Thymus (tissue), 11 donors: ENCODE data around the gene PADI3. TPM values are rescaled to one million over a fixed set of nuclear protein-coding genes. Genes with fewer than 3 reads are reported as not detected.

Experiments
- DNase-seq, 9 donors: peaks; one replicate each; pipeline ENCODE4 v3.0.0-alpha.2; 2013; ENCODE audit warnings: low spot score in 9 of 9, low read depth in 6 of 9, missing footprints in 1 of 9
- H3K27ac ChIP-seq, 2 donors: one replicate each; pipeline ENCODE4 v1.5.1; 2013; ENCODE audit warnings: control low read depth in 1 of 2, low read depth in 1 of 2, low read length in 1 of 2, mild to moderate bottlenecking in 1 of 2, moderate library complexity in 1 of 2
- H3K27me3 ChIP-seq, 2 donors: one replicate each; pipeline ENCODE4 v1.5.1; 2013; ENCODE audit warnings: low read length in 1 of 2; ENCODE audit not compliant: control insufficient read depth in 2 of 2, insufficient read depth in 1 of 2
- H3K36me3 ChIP-seq, 2 donors: one replicate each; pipeline ENCODE4 v1.5.1; 2013; ENCODE audit warnings: low read length in 1 of 2, mild to moderate bottlenecking in 1 of 2, moderate library complexity in 1 of 2; ENCODE audit not compliant: control insufficient read depth in 2 of 2, insufficient read depth in 2 of 2
- H3K4me1 ChIP-seq, 2 donors: one replicate each; pipeline ENCODE4 v1.5.1; 2013; ENCODE audit warnings: low read length in 2 of 2; ENCODE audit not compliant: control insufficient read depth in 2 of 2, insufficient read depth in 2 of 2
- H3K4me3 ChIP-seq, 2 donors: one replicate each; pipeline ENCODE4 v1.5.1; 2013; ENCODE audit warnings: low read length in 2 of 2, control low read depth in 1 of 2, mild to moderate bottlenecking in 1 of 2
- H3K9me3 ChIP-seq, 2 donors: one replicate each; pipeline ENCODE4 v1.5.1; 2013; ENCODE audit warnings: low read length in 1 of 2, mild to moderate bottlenecking in 1 of 2; ENCODE audit not compliant: control insufficient read depth in 2 of 2, insufficient read depth in 1 of 2
- WGBS: extraction: QIAGEN DNeasy Blood & Tissue Kit; methylation state at CpG from one replicate; pipeline ENCODE4 v1.1.7; 2013; 5-methylcytosine and 5-hydroxymethylcytosine counted together
- polyA plus RNA-seq: library from polyadenylated mRNA; stranded (reverse); fragments of 200-250 nt; gene quantifications from one replicate; pipeline ENCODE4 v1.2.3, GENCODE V29; 2013
- total RNA-seq: library from RNA; stranded (reverse); fragments of 120-200 nt; gene quantifications from one replicate; pipeline ENCODE4 v1.2.4, GENCODE V29; 2013
- donor health status: healthy.

The PADI3 gene
- total and polyA plus RNA-seq, 2 donors, result 0.09 to 0.27 TPM

DNA sequence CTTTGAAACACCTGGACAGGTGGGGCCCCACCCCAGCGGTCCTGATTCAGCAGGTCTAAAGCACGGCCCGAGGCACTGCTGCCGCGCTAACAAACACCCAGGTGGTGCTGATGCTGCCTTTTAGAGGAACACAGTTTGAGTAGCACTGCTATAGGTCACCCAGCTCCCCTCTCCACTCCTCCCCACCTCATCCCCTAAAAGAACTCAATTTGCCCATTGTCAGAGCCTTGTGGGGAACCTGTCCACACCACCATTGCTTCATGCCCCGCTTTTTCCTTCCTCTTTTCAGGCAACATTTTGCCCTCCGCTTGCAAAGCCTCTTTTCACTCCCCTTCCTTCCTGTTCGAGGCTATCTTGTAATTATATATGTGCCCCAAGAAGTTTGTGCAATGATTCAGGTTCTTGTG is 32.9 kb downstream of the PADI3 start:
- no peaks in the 10 kb centered on the region for H3K4me1 ChIP-seq
- WGBS, result 9% methylated on average over 8 of the region's 8 CpGs
- DNase-seq, result no peak
- no peaks in the 10 kb centered on the region for H3K36me3 ChIP-seq
- peaks cover 0 to 3% of the 10 kb centered on the region in 2 donors for H3K27me3 ChIP-seq
- H3K4me3 ChIP-seq, result no peak overlapping the region
- no peaks in the 10 kb centered on the region for H3K9me3 ChIP-seq
- H3K27ac ChIP-seq, result no peak overlapping the region

DNA sequence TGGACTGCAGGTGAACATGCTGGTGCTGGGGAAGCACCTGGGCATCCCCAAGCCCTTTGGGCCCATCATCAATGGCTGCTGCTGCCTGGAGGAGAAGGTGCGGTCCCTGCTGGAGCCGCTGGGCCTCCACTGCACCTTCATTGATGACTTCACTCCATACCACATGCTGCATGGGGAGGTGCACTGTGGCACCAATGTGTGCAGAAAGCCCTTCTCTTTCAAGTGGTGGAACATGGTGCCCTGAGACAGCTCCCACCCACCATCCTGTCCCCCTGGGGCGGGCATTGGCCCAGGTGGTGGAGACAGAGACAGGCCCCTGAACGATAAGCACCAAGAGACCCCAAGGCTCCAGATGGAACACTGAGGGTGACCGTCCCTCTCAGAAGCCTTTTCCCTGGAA is 33.9 kb downstream of the PADI3 start:
- Histone ChIP-seq H3K27ac (no peak overlapping the region), H3K27me3 (peaks cover 0 to 3% of the 10 kb centered on the region in 2 donors), H3K9me3 (no peaks in the 10 kb centered on the region), H3K36me3 (no peaks in the 10 kb centered on the region), H3K4me3 (no peak overlapping the region), H3K4me1 (no peaks in the 10 kb centered on the region)
- WGBS, result 92% methylated on average over 5 of the region's 5 CpGs
- DNase-seq, result no peak

DNA sequence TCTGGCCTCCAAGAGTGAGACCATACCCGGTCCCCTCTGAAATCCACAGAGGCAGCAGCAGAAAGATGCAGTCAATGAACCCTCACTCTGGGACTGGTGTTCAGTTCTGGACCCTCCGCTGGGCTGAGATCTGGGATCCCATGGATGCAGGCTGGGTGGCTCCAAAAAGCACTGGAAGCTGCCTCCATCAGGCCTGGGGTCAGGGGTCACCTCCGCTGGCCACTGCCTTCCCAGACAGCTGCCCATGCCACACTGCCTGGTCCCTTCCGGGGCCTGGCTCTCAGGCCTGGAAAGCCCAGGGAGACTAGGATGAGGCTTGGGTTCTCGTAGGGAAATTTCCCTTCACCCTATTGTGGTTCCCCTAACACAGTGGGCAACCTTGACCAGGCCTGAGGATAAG is 37.7 kb downstream of the PADI3 start:
- no peak for DNase-seq
- H3K4me3 ChIP-seq, result no peak overlapping the region
- no peaks in the 10 kb centered on the region for H3K4me1 ChIP-seq
- no peaks in the 10 kb centered on the region for H3K9me3 ChIP-seq
- H3K36me3 ChIP-seq, result no peaks in the 10 kb centered on the region
- WGBS, result 86% methylated on average over 5 of the region's 5 CpGs
- H3K27ac ChIP-seq, result no peak overlapping the region
- H3K27me3 ChIP-seq, result peaks cover 0 to under 1% of the 10 kb centered on the region in 2 donors

GRCh38 chr1:17287130-17287776 is 38.4 kb downstream of the PADI3 start:
- no peaks in the 10 kb centered on the region for H3K36me3 ChIP-seq
- H3K4me1 ChIP-seq, result no peaks in the 10 kb centered on the region
- no peak overlapping the region for H3K27ac ChIP-seq
- no peaks in the 10 kb centered on the region for H3K27me3 ChIP-seq
- WGBS, result 96% methylated on average over 5 of the region's 5 CpGs
- no peak for DNase-seq
- H3K4me3 ChIP-seq, result no peak overlapping the region
- H3K9me3 ChIP-seq, result no peaks in the 10 kb centered on the region

- DNase-seq, result no peak
- WGBS, result 93% methylated on average over 2 of the region's 2 CpGs
- Histone ChIP-seq H3K4me3 (no peak overlapping the region), H3K27me3 (no peaks in the 10 kb centered on the region), H3K36me3 (no peaks in the 10 kb centered on the region), H3K4me1 (no peaks in the 10 kb centered on the region), H3K9me3 (no peaks in the 10 kb centered on the region), H3K27ac (no peak overlapping the region)
These were observed 40.8 kb downstream of the PADI3 start for GRCh38 chr1:17289721-17290120.

DNA sequence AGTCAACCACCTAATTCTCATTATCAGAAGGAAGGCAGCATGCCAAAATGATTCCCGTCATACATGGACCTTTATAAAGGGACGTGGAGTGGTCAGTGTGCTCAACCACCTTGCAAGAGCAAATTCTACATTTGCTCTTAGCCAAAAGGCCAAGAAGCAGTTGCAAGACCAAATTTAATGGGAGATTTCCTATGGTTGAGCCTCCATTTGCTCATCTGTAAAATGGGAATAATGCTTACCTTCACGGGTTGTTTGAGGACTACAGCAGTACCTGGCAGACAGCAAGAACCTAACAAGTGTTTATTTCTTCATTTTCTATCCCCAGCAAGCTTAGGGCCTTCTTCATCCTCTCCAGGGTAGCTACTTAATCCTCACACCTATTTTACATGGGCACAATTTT is 41.7 kb downstream of the PADI3 start:
- DNase-seq, result no peak
- Histone ChIP-seq H3K9me3 (no peaks in the 10 kb centered on the region), H3K36me3 (no peaks in the 10 kb centered on the region), H3K27ac (no peak overlapping the region), H3K27me3 (no peaks in the 10 kb centered on the region), H3K4me3 (no peak overlapping the region), H3K4me1 (no peaks in the 10 kb centered on the region)
- 98% methylated on average over 3 of the region's 3 CpGs for WGBS

- 74% methylated on average over 7 of the region's 7 CpGs for WGBS
- Histone ChIP-seq H3K4me1 (no peaks in the 10 kb centered on the region), H3K9me3 (no peaks in the 10 kb centered on the region), H3K36me3 (no peaks in the 10 kb centered on the region), H3K4me3 (no peak overlapping the region), H3K27ac (no peak overlapping the region), H3K27me3 (no peaks in the 10 kb centered on the region)
- DNase-seq, result no peak
These were observed 43.6 kb downstream of the PADI3 start for GRCh38 chr1:17292299-17293160.

GRCh38 chr1:17293681-17294425 is 45.0 kb downstream of the PADI3 start:
- 53% methylated on average over 14 of the region's 14 CpGs for WGBS
- no peak for DNase-seq
- H3K4me1 ChIP-seq, result no peaks in the 10 kb centered on the region
- no peaks in the 10 kb centered on the region for H3K27me3 ChIP-seq
- no peaks in the 10 kb centered on the region for H3K36me3 ChIP-seq
- H3K9me3 ChIP-seq, result no peaks in the 10 kb centered on the region
- no peak overlapping the region for H3K27ac ChIP-seq
- no peak overlapping the region for H3K4me3 ChIP-seq

GRCh38 chr1:17295292-17295691 is 46.4 kb downstream of the PADI3 start:
- H3K9me3 ChIP-seq, result no peaks in the 10 kb centered on the region
- no peak overlapping the region for H3K27ac ChIP-seq
- H3K4me1 ChIP-seq, result no peaks in the 10 kb centered on the region
- no peak overlapping the region for H3K4me3 ChIP-seq
- H3K36me3 ChIP-seq, result no peaks in the 10 kb centered on the region
- DNase-seq, result no peak
- H3K27me3 ChIP-seq, result no peaks in the 10 kb centered on the region
- 69% methylated on average over 4 of the region's 4 CpGs for WGBS
